ENCODE data around the gene PDIA6. TPM values are rescaled to one million over a fixed set of nuclear protein-coding genes. Genes with fewer than 3 reads are reported as not detected.

The PDIA6 gene
- total RNA-seq, 1 experiment from 2014 or later, result 254 TPM

DNA sequence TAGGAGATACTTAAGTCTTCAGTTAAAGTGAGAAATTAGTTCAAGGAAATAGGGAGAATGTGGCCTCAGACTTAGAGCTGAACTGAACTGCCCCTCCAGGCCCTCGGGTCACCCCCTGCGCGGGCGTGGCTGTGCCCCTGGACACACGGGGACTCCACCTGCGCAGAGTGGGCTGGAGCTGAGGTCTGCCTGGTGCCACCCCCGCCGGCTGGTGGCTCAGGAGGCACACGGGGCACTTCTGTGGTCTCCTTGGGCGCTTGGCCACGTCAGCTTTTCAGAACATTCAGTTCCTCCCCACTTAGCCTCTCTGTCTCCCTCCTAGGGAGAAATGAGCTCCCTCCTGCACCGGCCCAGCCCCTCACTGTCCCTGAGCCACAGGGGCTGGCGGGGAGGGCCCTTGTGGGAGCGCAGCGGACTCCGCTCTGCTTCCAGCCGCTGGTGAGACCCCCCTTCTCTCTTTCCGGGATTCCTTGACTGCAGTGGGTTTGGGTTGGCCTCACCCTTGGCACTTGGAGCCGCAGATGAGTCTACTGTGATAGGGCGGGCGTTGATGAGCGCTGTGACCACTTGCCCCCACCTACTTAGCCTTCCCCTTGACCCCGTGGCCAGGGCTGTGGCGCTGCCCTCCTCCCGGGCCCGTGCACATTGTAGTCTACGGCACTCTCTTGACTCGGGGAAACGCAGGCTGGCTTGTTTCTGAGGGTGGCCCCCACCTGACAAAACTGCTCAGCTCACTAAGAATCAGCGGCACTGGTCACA lies 18.2 kb upstream of the PDIA6 start:
- BruUV-seq (replicated peaks), result no TSS peak
- ChIA-PET POLR2A (no interaction called here), CTCF (interaction anchor here (0.6 to 11.1 kb wide), 9 partner anchors 8 to 300 kb away, joined by 3 to 189 read pairs (median 5); a partner anchor contains a TSS)
- no peak for DNase-seq (ENCODE audit: unreplicated experiment)
- intact Hi-C loops (cut with micrococcal nuclease), result loop anchor here (5.0 to 10.0 kb wide), 3 partner anchors 204 to 751 kb away; partner anchors contain the start of gene E2F6
- TF ChIP-seq, protein P1, sequence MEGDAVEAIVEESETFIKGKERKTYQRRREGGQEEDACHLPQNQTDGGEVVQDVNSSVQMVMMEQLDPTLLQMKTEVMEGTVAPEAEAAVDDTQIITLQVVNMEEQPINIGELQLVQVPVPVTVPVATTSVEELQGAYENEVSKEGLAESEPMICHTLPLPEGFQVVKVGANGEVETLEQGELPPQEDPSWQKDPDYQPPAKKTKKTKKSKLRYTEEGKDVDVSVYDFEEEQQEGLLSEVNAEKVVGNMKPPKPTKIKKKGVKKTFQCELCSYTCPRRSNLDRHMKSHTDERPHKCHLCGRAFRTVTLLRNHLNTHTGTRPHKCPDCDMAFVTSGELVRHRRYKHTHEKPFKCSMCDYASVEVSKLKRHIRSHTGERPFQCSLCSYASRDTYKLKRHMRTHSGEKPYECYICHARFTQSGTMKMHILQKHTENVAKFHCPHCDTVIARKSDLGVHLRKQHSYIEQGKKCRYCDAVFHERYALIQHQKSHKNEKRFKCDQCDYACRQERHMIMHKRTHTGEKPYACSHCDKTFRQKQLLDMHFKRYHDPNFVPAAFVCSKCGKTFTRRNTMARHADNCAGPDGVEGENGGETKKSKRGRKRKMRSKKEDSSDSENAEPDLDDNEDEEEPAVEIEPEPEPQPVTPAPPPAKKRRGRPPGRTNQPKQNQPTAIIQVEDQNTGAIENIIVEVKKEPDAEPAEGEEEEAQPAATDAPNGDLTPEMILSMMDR (IDR thresholded peaks at IDR 0.05; ENCODE audit: unreplicated experiment), result no peak
- Mint-ChIP-seq H3K36me3 (ENCODE audit: insufficient read depth, unreplicated experiment) (no peaks in the 10 kb centered on the region), H3K4me3 (ENCODE audit: unreplicated experiment) (no peak overlapping the region), H3K9me3 (ENCODE audit: unreplicated experiment) (peaks cover 4% of the 10 kb centered on the region), H3K27ac (ENCODE audit: low read depth, unreplicated experiment) (no peak overlapping the region), H3K4me1 (ENCODE audit: insufficient read depth, unreplicated experiment) (no peaks in the 10 kb centered on the region), H3K27me3 (ENCODE audit: insufficient read depth, unreplicated experiment) (peaks cover 50% of the 10 kb centered on the region)

DNA sequence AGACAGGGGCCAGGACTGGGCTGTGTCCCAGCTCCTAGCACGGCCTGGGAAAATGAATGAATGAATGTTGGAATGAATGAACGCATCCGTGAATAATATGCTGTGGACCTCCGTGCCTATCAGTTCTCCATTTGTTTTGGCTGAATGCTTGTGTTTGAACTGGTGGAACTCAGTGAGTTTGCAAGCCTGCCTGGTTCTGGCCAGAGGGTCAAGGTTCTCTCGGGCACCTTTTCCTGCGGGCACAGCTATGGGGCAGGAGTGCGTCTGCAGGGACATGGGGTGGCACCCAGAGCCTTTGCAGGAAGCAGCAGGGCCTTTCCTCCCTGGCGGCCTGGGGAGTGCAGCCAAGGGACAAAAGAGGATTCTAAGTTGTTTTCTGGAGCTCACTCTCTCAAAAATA lies 17.6 kb upstream of the PDIA6 start:
- ChIA-PET CTCF (interaction anchor here (1.6 to 11.1 kb wide), 5 partner anchors 9 to 301 kb away, joined by 5 to 189 read pairs (median 35); a partner anchor contains a TSS), POLR2A (no interaction called here)
- no TSS peak for BruUV-seq (replicated peaks)
- no peaks in the 10 kb centered on the region for H3K36me3 Mint-ChIP-seq (ENCODE audit: insufficient read depth, unreplicated experiment)
- H3K27me3 Mint-ChIP-seq (ENCODE audit: insufficient read depth, unreplicated experiment), result peaks cover 56% of the 10 kb centered on the region
- peaks cover 6% of the 10 kb centered on the region for H3K9me3 Mint-ChIP-seq (ENCODE audit: unreplicated experiment)
- no peak for DNase-seq (ENCODE audit: unreplicated experiment)
- TF ChIP-seq, protein P1 (IDR thresholded peaks at IDR 0.05; ENCODE audit: unreplicated experiment), result no peak
- intact Hi-C loops (cut with micrococcal nuclease), result loop anchor here (5.0 to 10.0 kb wide), 3 partner anchors 205 to 752 kb away; partner anchors contain the start of gene E2F6
- H3K27ac Mint-ChIP-seq (ENCODE audit: low read depth, unreplicated experiment), result no peak overlapping the region
- no peak overlapping the region for H3K4me3 Mint-ChIP-seq (ENCODE audit: unreplicated experiment)
- H3K4me1 Mint-ChIP-seq (ENCODE audit: insufficient read depth, unreplicated experiment), result no peaks in the 10 kb centered on the region

DNA sequence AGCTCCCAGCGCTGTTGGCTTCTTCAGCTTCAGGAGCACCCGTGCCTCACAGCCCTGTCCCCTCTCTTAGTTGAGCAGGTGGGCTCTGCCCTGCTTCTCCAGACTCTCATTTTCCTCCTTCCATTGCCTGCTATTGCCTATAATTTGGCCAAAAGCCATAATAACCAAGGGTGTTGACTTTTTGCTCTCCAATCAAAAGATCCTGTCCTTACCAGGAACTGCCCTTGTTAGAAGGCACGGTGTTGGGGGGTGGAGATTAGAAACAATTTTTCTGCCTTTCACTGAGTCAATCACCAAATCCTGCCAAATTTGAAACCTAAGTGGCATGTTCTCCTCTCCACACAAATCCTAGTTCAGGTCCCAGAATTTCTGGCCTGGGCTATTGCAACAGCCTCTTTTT lies 16.7 kb upstream of the PDIA6 start:
- H3K4me1 Mint-ChIP-seq (ENCODE audit: insufficient read depth, unreplicated experiment), result no peaks in the 10 kb centered on the region
- no peak for DNase-seq (ENCODE audit: unreplicated experiment)
- peaks cover 6% of the 10 kb centered on the region for H3K9me3 Mint-ChIP-seq (ENCODE audit: unreplicated experiment)
- H3K27me3 Mint-ChIP-seq (ENCODE audit: insufficient read depth, unreplicated experiment), result peaks cover 66% of the 10 kb centered on the region
- TF ChIP-seq, protein P1 (IDR thresholded peaks at IDR 0.05; ENCODE audit: unreplicated experiment), result no peak
- BruUV-seq (replicated peaks), result no TSS peak
- ChIA-PET POLR2A (no interaction called here), CTCF (interaction anchor here (0.6 to 11.1 kb wide), 5 partner anchors 10 to 302 kb away, joined by 3 to 189 read pairs (median 8); a partner anchor contains a TSS)
- H3K4me3 Mint-ChIP-seq (ENCODE audit: unreplicated experiment), result no peak overlapping the region
- no peak overlapping the region for H3K27ac Mint-ChIP-seq (ENCODE audit: low read depth, unreplicated experiment)
- intact Hi-C loops (cut with micrococcal nuclease), result no loop called here
- no peaks in the 10 kb centered on the region for H3K36me3 Mint-ChIP-seq (ENCODE audit: insufficient read depth, unreplicated experiment)

DNA sequence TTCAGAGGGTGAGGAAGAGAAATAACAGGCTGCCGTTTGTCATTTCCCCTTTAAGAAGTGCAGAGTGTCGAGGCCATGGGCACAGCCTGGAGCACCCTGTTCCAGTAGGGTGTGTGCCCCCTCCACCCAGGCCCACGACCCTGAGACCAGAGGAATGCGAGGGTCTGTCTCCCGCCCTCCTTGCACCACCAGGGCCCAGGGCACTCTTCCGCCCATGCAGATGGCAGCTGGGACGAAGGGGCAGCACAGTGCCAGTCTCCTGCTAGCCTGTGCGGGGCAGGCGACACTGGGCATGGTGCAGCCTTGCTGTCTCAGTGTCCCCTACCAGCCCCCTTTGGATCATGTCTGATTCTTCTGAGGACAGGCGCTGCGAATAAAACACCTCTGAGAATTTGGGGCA lies 15.8 kb upstream of the PDIA6 start:
- no peak for DNase-seq (ENCODE audit: unreplicated experiment)
- Mint-ChIP-seq H3K36me3 (ENCODE audit: insufficient read depth, unreplicated experiment) (no peaks in the 10 kb centered on the region), H3K4me1 (ENCODE audit: insufficient read depth, unreplicated experiment) (no peaks in the 10 kb centered on the region), H3K27me3 (ENCODE audit: insufficient read depth, unreplicated experiment) (peaks cover 75% of the 10 kb centered on the region), H3K4me3 (ENCODE audit: unreplicated experiment) (no peak overlapping the region), H3K9me3 (ENCODE audit: unreplicated experiment) (peaks cover 6% of the 10 kb centered on the region), H3K27ac (ENCODE audit: low read depth, unreplicated experiment) (no peak overlapping the region)
- no TSS peak for BruUV-seq (replicated peaks)
- POLR2A ChIA-PET, result no interaction called here
- CTCF ChIA-PET, result interaction anchor here (0.5 to 0.7 kb wide), 2 partner anchors 22 to 403 kb away, joined by 3 read pairs; no protein-coding TSS in a partner anchor
- TF ChIP-seq, protein P1 (IDR thresholded peaks at IDR 0.05; ENCODE audit: unreplicated experiment), result no peak
- intact Hi-C loops (cut with micrococcal nuclease), result no loop called here

Measured in MCF 10A (cell line).